ENCODE results near the gene PIK3CD. TPM values are rescaled to one million over a fixed set of nuclear protein-coding genes. Genes with fewer than 3 reads are reported as not detected.

Gene PIK3CD
- total and polyA plus RNA-seq, 2 experiments from 2014 or later = 6.6 to 32.1 TPM

GRCh38 chr1:9648171-9648570 is 3.4 kb upstream of the PIK3CD start (continued):
- TF ChIP-seq, protein P1, sequence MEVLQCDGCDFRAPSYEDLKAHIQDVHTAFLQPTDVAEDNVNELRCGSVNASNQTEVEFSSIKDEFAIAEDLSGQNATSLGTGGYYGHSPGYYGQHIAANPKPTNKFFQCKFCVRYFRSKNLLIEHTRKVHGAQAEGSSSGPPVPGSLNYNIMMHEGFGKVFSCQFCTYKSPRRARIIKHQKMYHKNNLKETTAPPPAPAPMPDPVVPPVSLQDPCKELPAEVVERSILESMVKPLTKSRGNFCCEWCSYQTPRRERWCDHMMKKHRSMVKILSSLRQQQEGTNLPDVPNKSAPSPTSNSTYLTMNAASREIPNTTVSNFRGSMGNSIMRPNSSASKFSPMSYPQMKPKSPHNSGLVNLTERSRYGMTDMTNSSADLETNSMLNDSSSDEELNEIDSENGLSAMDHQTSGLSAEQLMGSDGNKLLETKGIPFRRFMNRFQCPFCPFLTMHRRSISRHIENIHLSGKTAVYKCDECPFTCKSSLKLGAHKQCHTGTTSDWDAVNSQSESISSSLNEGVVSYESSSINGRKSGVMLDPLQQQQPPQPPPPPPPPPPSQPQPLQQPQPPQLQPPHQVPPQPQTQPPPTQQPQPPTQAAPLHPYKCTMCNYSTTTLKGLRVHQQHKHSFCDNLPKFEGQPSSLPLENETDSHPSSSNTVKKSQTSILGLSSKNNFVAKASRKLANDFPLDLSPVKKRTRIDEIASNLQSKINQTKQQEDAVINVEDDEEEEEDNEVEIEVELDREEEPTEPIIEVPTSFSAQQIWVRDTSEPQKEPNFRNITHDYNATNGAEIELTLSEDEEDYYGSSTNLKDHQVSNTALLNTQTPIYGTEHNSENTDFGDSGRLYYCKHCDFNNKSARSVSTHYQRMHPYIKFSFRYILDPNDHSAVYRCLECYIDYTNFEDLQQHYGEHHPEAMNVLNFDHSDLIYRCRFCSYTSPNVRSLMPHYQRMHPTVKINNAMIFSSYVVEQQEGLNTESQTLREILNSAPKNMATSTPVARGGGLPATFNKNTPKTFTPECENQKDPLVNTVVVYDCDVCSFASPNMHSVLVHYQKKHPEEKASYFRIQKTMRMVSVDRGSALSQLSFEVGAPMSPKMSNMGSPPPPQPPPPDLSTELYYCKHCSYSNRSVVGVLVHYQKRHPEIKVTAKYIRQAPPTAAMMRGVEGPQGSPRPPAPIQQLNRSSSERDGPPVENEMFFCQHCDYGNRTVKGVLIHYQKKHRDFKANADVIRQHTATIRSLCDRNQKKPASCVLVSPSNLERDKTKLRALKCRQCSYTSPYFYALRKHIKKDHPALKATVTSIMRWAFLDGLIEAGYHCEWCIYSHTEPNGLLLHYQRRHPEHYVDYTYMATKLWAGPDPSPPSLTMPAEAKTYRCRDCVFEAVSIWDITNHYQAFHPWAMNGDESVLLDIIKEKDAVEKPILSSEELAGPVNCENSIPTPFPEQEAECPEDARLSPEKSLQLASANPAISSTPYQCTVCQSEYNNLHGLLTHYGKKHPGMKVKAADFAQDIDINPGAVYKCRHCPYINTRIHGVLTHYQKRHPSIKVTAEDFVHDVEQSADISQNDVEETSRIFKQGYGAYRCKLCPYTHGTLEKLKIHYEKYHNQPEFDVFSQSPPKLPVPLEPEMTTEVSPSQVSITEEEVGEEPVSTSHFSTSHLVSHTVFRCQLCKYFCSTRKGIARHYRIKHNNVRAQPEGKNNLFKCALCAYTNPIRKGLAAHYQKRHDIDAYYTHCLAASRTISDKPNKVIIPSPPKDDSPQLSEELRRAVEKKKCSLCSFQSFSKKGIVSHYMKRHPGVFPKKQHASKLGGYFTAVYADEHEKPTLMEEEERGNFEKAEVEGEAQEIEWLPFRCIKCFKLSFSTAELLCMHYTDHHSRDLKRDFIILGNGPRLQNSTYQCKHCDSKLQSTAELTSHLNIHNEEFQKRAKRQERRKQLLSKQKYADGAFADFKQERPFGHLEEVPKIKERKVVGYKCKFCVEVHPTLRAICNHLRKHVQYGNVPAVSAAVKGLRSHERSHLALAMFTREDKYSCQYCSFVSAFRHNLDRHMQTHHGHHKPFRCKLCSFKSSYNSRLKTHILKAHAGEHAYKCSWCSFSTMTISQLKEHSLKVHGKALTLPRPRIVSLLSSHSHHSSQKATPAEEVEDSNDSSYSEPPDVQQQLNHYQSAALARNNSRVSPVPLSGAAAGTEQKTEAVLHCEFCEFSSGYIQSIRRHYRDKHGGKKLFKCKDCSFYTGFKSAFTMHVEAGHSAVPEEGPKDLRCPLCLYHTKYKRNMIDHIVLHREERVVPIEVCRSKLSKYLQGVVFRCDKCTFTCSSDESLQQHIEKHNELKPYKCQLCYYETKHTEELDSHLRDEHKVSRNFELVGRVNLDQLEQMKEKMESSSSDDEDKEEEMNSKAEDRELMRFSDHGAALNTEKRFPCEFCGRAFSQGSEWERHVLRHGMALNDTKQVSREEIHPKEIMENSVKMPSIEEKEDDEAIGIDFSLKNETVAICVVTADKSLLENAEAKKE (CRISPR knock-in tag; IDR thresholded peaks at IDR 0.05) = no peak
- TF ChIP-seq POLR2AphosphoS5 (IDR thresholded peaks at IDR 0.05; ENCODE audit: low read depth) = no peak
- TF ChIP-seq ETS1 (IDR thresholded peaks at IDR 0.05) = no peak
- no peak for TF ChIP-seq JUNB (IDR thresholded peaks at IDR 0.05; ENCODE audit: unreplicated experiment)
- TF ChIP-seq NANOG (IDR thresholded peaks at IDR 0.05; ENCODE audit: borderline replicate concordance) = no peak
- no peak for TF ChIP-seq ZNF114 (CRISPR knock-in tag; IDR thresholded peaks at IDR 0.05)
- no peak for TF ChIP-seq CREB1 (CRISPR knock-in tag; IDR thresholded peaks at IDR 0.05; ENCODE audit: low read depth)
- no peak for TF ChIP-seq EZH2 (IDR thresholded peaks at IDR 0.05; ENCODE audit: low read depth, unreplicated experiment)

DNA sequence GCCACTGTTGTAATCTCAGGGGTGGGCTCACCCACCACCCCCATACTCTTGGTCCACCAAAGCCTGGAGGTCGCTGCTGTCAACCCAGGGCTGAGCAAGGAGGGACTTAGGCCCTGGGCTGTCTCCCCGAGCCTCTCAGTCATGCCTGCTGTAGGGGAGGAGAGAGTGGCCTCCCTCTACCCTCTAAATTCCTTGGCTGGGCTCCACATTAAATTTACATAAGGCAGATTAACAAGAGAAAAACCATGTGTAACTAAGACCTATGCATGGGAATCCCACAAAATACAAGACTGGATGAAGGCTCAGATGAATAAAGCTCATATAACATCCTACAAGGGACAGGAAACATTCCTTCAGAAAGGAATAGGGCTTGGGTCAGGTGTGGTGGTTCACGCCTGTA is 1.8 kb upstream of the PIK3CD start:
- peaks cover 2% of the 10 kb centered on the region; the same call in 1 of the 3 replicates for H3K9me3 Mint-ChIP-seq
- no peak for ATAC-seq
- Histone ChIP-seq H3K79me2 (replicated peaks; ENCODE audit: insufficient read depth) (no peaks in the 10 kb centered on the region), H3K27ac (ENCODE audit: low read depth) (no peak overlapping the region), H3K27me3 (ENCODE audit: insufficient read depth) (peaks cover 44% of the 10 kb centered on the region), H3K4me2 (no peak overlapping the region), H2AFZ (no peak overlapping the region), H4K20me1 (replicated peaks; ENCODE audit: insufficient read depth) (no peaks in the 10 kb centered on the region; the same call in 1 of the 2 replicates), H3F3A (replicated peaks; ENCODE audit: low read depth) (peaks cover 8% of the 10 kb centered on the region), H3K4me1 (ENCODE audit: insufficient read depth) (no peaks in the 10 kb centered on the region; the same call in 1 of the 2 replicates), H3K36me3 (ENCODE audit: insufficient read depth) (no peaks in the 10 kb centered on the region), H3K4me3 (no peak overlapping the region), H3K9me2 (ENCODE audit: insufficient read depth) (no peaks in the 10 kb centered on the region)
- H3K4me1 Mint-ChIP-seq = peaks cover 15% of the 10 kb centered on the region
- no peak overlapping the region for H3K4me3 Mint-ChIP-seq
- H3K27me3 Mint-ChIP-seq (ENCODE audit: insufficient read depth, low read depth, poor library complexity) = peaks cover 44% of the 10 kb centered on the region
- no peak for DNase-seq (ENCODE audit: low spot score)
- no peak overlapping the region; the same call in 1 of the 2 replicates for H3K27ac Mint-ChIP-seq
- no peaks in the 10 kb centered on the region for H3K36me3 Mint-ChIP-seq (ENCODE audit: low read depth)
- TF ChIP-seq, protein P1 (CRISPR knock-in tag; IDR thresholded peaks at IDR 0.05) = no peak
